ENCODE measurements around the gene KCNT2.
"Not testable (repeated sequence)": the region's sequence is repeated elsewhere in the genome, so short reads cannot be mapped to it uniquely, and the experiment has no call there.

The KCNT2 gene

GRCh38 chr1:196608390-196609369 lies at the start of gene KCNT2:
Gene KCNT2, minus strand, starts transcription at chr1:196608440. Its CDS starts 131 bp downstream, at chr1:196608309.
- DNase-seq = no peak

- no peak for DNase-seq
Observed at GRCh38 chr1:196655494-196655893, 47.3 kb upstream of the KCNT2 start.

- DNase-seq = no peak
Observed at GRCh38 chr1:196655071-196655470, 46.8 kb upstream of the KCNT2 start.

- no peak for DNase-seq
Observed at GRCh38 chr1:196654271-196654670, 46.0 kb upstream of the KCNT2 start.

GRCh38 chr1:196651637-196652215 lies 43.5 kb upstream of the KCNT2 start, which contains the start of gene CFH:
Gene CFH, plus strand, starts transcription at chr1:196652043. Its CDS starts 75 bp downstream, at chr1:196652118.
- DNase-seq = no peak

- no peak for DNase-seq
Observed at GRCh38 chr1:196651079-196651478, 42.8 kb upstream of the KCNT2 start.

- DNase-seq = no peak
Observed at GRCh38 chr1:196650403-196650802, 42.2 kb upstream of the KCNT2 start.

- no peak for DNase-seq
Observed at GRCh38 chr1:196649990-196650389, 41.8 kb upstream of the KCNT2 start.

GRCh38 chr1:196640976-196641375 lies 32.7 kb upstream of the KCNT2 start:
- no peak for DNase-seq

GRCh38 chr1:196639291-196639690 lies 31.1 kb upstream of the KCNT2 start:
- not testable (repeated sequence) for DNase-seq

GRCh38 chr1:196638466-196638865 lies 30.2 kb upstream of the KCNT2 start:
- DNase-seq = no peak

- no peak for DNase-seq
Observed at GRCh38 chr1:196637606-196638005, 29.4 kb upstream of the KCNT2 start.

GRCh38 chr1:196628838-196629237 lies 20.6 kb upstream of the KCNT2 start:
- no peak for DNase-seq

- DNase-seq = no peak
Observed at GRCh38 chr1:196623079-196623478, 14.8 kb upstream of the KCNT2 start.

- DNase-seq = no peak
Observed at GRCh38 chr1:196619721-196620120, 11.5 kb upstream of the KCNT2 start.

GRCh38 chr1:196611873-196612272 lies 3.6 kb upstream of the KCNT2 start:
- no peak for DNase-seq

GRCh38 chr1:196609370-196609737 lies 1.1 kb upstream of the KCNT2 start:
- DNase-seq = no peak

GRCh38 chr1:196607981-196608380 lies 259 bp downstream of the KCNT2 start:
- DNase-seq = peak; percentile 24

- no peak for DNase-seq
Observed at GRCh38 chr1:196603651-196604050, 4.6 kb downstream of the KCNT2 start.

GRCh38 chr1:196598942-196599748 lies 9.1 kb downstream of the KCNT2 start:
- no peak for DNase-seq

- DNase-seq = no peak
Observed at GRCh38 chr1:196594700-196595099, 13.5 kb downstream of the KCNT2 start.

GRCh38 chr1:196593955-196594354 lies 14.3 kb downstream of the KCNT2 start:
- DNase-seq = no peak

GRCh38 chr1:196590959-196591358 lies 17.3 kb downstream of the KCNT2 start:
- no peak for DNase-seq
